ENCODE data around the gene VWA5B2.

The VWA5B2 gene
- 0 to 0.21 (median 0) reads per million in 18 experiments for total RNA-seq

DNA sequence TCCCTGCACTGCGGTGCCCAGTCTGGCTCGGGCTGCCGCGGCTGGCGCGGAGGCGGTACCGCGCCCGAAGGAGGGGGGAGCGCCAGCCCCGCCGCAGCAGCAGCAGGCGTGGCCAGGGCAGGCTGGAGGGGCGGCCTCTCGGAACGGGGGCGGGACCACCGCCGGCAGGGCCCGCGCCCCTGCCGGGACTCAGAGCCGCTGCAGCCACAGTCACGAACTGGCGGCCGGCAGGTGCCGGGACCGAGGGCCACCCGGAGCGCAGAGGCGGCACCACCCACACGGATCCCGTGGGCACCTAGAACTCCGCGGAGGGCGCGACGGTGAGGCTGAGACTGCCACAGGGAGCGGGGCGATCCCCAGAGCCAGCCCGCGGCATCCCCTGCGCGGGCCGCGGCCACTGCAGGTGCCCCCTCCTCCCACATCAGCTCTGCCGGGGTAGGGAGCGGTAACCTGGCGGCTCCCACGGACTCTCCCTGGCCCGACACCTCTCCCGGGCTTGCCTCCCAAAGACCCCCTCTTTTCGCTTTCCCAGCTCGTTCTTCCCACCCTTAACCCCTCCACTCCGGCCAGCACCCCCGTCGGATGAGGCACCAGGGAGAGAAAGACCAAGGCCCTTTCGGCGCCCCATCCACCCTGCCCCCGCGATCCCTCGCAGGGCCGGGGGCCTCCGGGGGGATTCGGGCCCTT is at the start of gene VWA5B2:
VWA5B2 (plus strand) TSS at position 192 of the 687 bp plus-strand sequence. CDS start 944 bp downstream, outside the sequence.
- peak in 1 of 2 donors; percentile 19 for DNase-seq

DNA sequence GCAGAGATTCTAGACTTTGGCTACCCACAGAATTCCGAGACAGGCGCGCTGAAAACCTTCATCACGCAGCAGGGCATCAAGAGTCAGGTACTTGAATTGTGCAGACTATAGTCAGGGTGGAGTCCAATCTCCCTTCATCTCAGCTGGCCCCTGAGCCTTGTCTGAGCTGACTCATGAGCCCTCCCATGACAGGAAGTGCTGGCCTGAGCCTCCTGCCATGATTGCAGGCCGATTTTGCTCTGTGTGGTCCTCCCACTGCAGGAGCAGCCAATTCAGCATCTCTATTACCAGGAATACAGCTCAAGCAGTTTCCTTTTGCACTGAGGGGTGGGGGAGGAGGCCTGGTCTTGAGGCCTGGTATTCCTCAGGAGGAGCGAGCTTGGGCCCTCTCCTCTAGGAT is 49.2 kb upstream of the VWA5B2 start:
- peak; percentile 43 to 66 for DNase-seq

- no peak for DNase-seq
These were observed 47.8 kb upstream of the VWA5B2 start for GRCh38 chr3:184181596-184181995.

GRCh38 chr3:184183679-184184078 is 45.7 kb upstream of the VWA5B2 start:
- DNase-seq = no peak

GRCh38 chr3:184184546-184185230 is 44.7 kb upstream of the VWA5B2 start:
- no peak for DNase-seq

DNA sequence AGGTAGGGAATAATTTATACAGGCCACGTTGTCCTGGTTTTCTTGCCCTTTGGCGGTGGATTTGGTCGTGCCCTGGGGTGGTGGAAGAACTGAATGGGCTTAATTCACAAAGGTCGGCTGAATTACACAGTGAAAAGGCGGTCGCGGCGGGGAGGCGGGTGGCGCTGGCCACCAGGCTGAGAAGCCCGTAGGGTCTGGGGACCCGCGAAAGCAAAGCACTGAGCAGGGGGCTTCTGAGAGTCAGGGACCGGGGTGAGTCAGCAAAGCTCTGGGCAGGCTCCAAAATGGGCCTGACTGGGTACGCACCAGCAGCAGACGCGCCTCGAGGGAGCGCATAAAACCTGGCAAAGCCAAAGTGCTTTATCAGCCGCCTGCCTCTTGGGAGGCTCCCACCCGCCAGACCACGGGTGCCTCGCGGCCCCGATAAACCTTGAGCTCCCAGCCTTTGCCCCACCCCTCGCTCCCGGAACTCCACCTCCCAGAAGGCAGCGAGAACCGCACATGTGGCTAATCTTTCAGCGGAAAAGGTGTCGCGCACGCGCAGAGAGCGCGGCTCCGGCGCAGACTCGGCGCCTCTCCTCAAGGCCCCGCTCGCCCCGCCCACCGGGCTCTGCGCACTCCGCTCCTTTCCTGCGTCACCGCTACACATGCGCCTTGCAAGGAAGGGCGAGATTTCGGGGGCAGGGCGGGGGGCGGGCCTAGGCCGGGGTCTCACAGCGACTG is 43.8 kb upstream of the VWA5B2 start:
- DNase-seq = peak; percentile 100

GRCh38 chr3:184186184-184186901 is 43.0 kb upstream of the VWA5B2 start, which contains the start of gene ABCF3:
Gene ABCF3 (plus strand): TSS chr3:184186199. CDS start chr3:184186208, 9 bp downstream.
- DNase-seq = peak; percentile 44 to 63

DNA sequence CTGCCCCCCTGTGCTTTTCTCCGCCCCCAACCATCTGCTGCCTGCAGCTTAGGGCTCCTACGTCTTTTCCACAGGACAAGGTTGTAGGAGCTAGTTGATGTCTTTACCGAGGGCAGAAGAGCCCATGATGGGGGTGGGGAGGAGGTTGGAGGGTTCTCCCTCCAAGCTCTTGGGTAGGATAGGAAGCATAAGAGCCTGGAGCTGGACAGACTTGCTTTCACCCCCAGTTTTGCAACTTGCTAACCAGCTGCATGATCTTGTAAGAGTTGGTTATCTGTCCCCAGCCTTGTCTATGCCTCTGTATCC is 42.5 kb upstream of the VWA5B2 start:
- DNase-seq = no peak

DNA sequence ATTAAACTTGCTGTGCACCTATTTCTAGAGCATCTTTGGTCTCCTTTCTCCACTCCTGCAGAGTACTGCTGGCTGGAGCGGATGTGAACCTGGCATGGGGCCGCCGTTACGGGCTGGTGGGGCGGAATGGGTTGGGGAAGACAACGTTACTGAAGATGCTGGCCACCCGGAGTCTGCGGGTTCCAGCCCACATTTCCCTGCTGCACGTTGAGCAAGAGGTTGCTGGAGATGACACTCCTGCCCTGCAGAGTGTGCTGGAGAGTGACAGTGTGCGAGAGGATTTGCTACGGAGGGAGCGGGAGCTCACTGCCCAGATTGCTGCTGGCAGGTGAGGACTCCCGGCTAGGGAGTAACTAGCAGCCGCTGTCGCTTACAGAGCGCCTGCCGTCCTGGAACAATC is 41.3 kb upstream of the VWA5B2 start:
- DNase-seq = no peak

- no peak for DNase-seq
These were observed 40.0 kb upstream of the VWA5B2 start for GRCh38 chr3:184189421-184189820.

GRCh38 chr3:184192889-184193288 is 36.5 kb upstream of the VWA5B2 start:
- DNase-seq = no peak

DNA sequence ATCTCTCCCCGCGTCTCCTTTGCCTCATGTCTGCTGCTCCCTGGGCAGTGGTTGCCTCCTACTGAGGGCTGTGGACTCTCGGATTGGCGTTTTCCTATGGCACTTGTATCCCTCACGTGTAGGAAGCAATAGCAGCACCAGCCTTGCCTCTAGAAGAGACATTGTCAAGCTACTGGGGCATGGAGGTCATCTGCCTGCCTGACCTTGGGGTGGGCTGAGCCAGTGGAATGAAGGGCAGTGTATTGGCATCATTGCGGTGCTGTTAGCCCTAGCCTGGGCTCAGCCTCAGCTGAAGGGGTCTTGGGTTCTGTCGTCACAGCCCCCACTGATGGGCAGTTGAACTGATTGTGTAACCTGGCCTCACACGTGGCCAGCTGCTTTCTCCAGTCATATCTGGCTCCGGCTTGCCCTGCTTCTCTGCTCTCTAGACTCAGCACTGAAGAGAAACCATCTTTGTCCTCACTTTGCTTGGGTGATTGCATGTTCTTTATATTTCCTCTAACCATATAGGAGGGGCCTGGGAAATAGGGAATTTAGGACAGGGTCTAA is 35.3 kb upstream of the VWA5B2 start:
- DNase-seq = no peak

DNA sequence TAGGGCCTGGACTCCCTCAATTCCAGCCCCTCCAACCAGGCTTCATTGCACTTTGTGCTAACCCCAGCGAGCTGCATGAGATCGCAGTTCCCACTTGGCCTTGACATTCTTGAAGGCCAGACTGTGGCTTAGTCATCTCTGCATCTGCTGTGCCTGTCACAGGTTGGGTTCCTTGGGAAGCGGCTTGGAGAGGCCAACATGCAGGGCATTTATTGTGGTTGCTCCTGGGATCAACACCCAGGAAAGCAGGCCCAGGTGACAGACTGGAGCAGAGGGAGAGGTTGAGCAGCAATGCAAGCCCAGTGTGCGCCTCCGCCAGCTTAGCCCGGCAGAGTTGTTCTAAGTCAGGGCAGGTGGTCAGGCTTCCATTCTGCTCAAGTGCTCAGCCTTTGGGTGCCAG is 32.8 kb upstream of the VWA5B2 start:
- DNase-seq = no peak

DNA sequence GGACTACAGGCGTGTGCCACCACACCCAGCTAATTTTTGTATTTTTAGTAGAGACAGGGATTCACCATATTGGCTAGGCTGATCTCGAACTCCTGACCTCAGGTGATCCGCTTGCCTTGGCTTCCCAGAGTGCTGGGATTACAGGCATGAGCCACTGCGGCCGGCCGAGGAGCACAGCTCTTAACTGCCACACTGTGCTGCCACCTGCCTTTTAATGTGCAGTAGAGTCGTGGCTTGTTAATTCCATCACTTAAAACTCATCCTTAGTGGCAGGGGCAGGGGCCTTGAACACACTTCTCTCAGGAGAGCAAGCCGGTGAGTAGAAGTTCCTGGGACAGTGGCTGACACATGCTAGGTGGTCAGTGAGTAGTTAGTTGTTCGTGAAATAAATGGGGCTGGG is 30.9 kb upstream of the VWA5B2 start:
- no peak for DNase-seq

GRCh38 chr3:184200825-184201224 is 28.6 kb upstream of the VWA5B2 start:
- no peak for DNase-seq

DNA sequence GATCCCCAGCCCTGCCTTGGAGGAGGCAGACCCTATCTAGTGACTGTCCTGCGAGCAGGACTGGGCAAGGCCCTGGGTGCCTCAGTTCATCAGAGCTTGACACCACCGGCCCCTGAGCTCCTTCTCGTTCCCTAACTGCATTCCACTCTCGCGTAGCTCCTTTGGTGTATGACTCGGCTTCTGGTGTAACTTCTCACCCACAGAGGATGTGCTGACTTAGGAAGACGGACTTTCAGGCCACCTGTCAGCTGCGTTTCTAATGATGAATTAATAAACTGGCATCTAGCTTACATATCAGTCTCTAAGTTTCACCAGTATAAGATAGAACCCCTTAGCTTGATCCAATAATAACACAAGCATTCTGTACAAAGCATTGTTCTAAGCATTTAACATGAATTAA is 25.9 kb upstream of the VWA5B2 start:
- DNase-seq = no peak

- no peak for DNase-seq
These were observed 20.1 kb upstream of the VWA5B2 start for GRCh38 chr3:184209146-184209923.

GRCh38 chr3:184211297-184211696 is 18.1 kb upstream of the VWA5B2 start:
- DNase-seq = no peak

GRCh38 chr3:184211718-184212117 is 17.7 kb upstream of the VWA5B2 start:
- no peak for DNase-seq

DNA sequence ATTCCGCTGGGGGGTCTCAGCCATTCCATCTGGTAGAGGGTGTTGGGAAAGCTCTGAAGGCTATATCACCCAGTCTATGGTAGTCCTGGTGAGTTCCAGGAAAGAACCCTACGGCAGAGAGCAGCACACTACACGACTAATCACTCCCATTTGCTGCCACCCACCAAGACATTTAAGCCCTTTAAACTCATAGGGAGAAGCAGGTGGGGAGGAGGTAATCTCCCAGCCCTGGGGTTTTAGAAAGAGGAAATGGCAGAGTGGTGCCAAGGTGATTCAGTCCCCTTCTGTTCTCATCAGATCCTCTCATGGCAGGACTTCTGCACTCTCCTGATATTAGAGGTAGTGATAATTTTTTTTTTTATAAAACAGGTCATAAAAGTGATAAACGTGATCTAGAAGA is 10.6 kb upstream of the VWA5B2 start:
- no peak for DNase-seq

DNA sequence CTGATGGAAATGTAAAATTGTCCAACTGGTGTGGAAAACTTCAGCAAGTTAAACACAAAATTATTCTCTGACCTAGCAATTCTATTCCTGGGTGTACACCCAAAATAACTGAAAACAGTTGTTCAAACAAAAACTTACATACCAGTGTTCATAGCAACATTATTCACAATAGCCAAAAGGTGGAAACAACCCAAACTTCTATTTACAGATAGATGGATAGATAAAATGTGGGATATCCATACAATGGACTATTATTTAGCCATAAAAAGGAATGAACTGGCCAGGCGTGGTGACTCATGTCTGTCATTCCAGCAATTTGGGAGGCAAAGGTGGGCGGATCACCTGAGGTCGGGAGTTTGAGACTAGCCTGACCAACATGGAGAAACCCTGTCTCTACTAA is 6.9 kb upstream of the VWA5B2 start:
- no peak for DNase-seq

GRCh38 chr3:184223946-184224345 is 5.4 kb upstream of the VWA5B2 start:
- no peak for DNase-seq

All from inflammatory macrophage (primary cell).